Stimulated activated naive CD4-positive, alpha-beta T cell (primary cell): ENCODE data around the gene ACCS.

ENCODE experiments used
- DNase-seq, 6 experiments: peaks; one replicate each; lab custom pipeline; 2025; lab: John Stamatoyannopoulos, UW

The ACCS gene

DNA sequence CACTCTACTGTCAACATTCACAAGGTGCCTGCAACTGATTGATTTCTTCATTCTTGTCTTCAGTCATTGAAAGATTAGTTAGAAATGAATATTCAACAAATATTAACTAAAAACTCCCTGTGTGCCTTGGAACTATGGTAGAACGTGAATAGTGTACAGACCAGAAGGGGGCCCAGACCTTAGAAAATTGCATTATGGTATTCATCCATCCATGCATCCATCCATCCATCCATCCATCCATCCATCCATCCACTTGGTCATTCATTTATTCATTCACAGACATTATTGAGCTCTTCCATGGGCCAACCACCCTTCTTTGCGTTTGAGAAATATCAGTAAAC is 28.4 kb upstream of the ACCS start:
- DNase-seq, result no peak

GRCh38 chr11:44043157-44043556 is 22.9 kb upstream of the ACCS start:
- DNase-seq, result no peak

- no peak for DNase-seq
Measured at GRCh38 chr11:44046182-44046581, 19.9 kb upstream of the ACCS start.

DNA sequence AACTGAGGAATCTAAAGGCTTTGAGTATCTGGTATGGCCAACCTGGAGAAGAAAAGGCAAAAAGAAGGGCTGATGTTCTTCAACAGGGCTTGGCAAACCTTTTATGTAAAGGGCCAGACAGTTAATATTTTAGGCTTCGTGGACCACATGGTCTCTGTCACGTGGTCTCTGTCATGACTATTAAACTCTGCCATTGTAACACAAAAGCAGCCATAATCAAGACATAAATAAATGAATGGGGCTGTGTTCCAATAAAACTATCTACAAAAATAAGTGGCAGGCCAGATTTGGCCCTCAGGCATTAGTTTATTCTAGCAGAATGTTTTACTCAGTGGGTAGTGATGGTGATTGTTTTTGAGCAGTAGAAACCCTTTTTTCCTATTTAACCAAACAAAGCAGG is 18.8 kb upstream of the ACCS start:
- no peak for DNase-seq

GRCh38 chr11:44047931-44048431 is 18.1 kb upstream of the ACCS start, which contains the start of gene ACCSL:
TSS of gene ACCSL (plus strand) at chr11:44047981. CDS start at chr11:44048037, 56 bp downstream.
- DNase-seq, result no peak

DNA sequence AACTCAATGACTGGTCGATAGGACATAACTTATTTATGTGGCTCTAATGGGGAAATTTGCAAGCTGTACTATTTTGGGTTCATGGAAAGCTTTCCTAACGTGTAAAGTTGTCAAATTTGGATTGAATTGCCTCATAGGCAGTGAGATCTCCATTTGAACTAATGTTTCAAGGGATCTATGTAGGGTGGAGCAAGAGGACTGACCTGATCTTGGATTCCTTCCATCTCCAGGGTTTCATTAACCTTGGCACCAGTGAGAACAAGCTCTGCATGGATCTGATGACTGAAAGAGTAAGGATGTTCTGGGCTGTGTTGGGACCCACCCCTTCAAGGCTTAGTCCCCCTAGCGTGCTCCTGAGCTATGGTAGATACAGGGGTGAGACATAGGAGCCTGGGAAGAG is 16.2 kb upstream of the ACCS start:
- DNase-seq, result no peak

- DNase-seq, result no peak
Measured at GRCh38 chr11:44051171-44051570, 14.9 kb upstream of the ACCS start.

- DNase-seq, result no peak
Measured at GRCh38 chr11:44057340-44057739, 8.7 kb upstream of the ACCS start.

GRCh38 chr11:44058275-44058674 is 7.8 kb upstream of the ACCS start:
- DNase-seq, result no peak

GRCh38 chr11:44065161-44065661 is 859 bp upstream of the ACCS start:
- no peak for DNase-seq

DNA sequence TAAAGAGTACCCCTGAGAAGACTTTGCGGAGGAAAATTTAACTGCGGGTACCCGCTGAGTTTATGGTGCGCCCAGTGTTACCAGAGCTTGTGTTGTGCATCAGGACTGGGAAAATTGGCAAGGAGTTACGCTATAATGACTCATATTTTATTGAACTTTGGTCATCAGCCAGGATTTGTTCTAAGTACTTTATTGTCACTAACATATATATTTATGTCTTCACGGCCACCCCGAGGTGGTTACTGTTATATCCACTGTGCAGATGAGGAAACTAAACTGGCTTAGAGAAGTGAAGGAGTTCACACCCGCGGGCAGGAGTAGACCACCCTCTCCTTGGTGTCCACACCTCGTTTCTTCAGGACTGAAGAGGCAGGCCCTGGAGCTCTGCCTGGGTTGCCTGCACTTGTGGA is 667 bp downstream of the ACCS start:
- peak in 3 of 6 experiments; percentile 14 to 23 (median 19) for DNase-seq

DNA sequence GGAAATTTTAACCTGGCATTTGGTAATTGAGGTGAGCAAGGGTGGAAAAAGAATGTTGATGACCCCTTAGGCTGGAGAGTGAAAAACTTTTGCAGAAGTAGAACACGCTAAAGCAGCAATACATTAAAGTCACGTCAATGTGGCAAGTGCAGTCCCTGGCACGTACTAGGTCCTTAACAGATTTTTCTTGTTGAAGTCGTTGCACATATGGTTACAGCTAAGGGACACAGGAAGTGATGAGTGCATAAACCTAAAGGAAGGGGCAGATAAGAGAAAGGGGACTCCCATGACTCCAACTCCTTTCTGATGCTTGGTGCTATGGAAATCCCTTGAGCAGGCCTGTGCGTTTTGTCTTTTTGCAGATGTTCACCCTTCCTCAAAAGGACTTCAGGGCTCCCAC is 1.2 kb downstream of the ACCS start:
- peak in 1 of 6 experiments; percentile 19 for DNase-seq

- DNase-seq, result no peak
Measured at GRCh38 chr11:44068180-44068579, 2.1 kb downstream of the ACCS start.

DNA sequence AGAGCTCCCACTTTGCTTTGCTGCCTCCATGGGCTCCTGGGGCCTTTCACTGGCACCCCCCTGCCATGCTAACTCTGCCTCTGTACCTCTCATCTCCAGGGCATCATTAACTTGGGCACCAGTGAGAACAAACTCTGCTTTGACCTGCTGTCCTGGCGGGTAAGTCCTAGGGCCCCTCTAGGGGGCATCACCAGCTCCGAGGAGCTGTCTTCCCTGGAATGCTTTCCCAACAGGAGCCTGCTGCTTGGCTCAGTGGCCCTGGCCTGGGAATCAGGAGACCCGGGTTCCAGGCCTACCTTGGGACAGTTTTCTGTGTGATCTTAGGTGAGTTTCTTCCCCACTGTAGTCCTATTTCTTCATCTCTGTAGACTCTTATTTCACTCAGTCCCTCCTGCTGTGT is 5.1 kb downstream of the ACCS start:
- no peak for DNase-seq

GRCh38 chr11:44072757-44073658 is 6.9 kb downstream of the ACCS start:
- no peak for DNase-seq

DNA sequence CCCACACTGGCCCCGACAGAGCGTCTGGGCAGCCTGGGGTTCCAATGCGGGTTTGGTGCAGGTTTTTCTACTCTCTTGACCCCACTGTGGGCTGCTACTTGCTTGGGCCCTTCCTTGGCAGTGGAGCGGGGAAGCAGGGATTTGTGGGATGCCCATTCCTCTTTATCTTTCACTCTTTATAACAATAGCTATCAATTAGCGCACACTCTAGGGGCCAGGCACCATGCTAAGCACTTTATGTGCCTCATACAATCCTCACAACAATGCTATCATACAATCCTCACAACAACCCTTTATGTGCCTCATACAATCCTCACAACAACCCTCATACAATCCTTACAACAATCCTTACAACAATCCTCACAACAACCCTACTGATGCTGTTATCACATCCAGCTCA is 12.7 kb downstream of the ACCS start:
- DNase-seq, result no peak

DNA sequence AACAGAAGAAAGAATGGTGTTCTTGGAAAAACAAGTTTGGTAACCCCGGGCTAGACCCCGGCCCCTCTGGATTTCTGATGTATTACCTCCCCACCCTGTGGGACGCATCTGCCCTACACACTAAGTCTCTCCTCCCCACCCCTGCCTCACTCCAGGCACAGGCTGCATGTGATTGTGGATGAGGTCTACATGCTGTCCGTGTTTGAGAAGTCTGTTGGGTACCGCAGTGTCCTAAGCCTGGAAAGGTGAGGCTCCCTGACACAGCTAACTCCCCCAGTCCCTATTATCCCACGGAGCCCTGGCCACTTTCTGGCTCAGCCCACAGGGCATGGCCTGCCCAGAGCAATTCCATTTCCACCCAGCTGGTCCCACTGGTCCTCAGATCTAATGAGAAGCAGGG is 13.3 kb downstream of the ACCS start:
- no peak for DNase-seq

- DNase-seq, result no peak
Measured at GRCh38 chr11:44080951-44081350, 14.9 kb downstream of the ACCS start.

GRCh38 chr11:44082645-44083044 is 16.6 kb downstream of the ACCS start:
- no peak for DNase-seq

DNA sequence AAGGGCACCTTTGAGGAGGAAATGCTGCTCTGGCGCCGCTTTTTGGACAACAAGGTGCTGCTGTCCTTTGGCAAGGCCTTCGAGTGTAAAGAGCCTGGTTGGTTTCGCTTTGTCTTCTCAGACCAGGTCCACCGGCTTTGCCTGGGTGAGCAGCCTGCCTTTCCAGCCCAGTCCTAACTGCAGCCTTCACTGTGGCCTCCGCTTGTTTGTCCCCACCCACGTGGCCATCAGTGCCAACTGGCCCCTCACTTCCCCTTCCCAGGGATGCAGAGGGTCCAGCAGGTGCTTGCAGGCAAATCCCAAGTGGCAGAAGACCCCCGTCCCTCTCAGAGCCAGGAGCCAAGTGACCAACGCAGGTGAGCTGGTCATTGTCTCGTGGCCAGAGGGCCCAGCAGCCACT is 17.4 kb downstream of the ACCS start:
- DNase-seq, result no peak

- no peak for DNase-seq
Measured at GRCh38 chr11:44083906-44084305, 17.8 kb downstream of the ACCS start.

DNA sequence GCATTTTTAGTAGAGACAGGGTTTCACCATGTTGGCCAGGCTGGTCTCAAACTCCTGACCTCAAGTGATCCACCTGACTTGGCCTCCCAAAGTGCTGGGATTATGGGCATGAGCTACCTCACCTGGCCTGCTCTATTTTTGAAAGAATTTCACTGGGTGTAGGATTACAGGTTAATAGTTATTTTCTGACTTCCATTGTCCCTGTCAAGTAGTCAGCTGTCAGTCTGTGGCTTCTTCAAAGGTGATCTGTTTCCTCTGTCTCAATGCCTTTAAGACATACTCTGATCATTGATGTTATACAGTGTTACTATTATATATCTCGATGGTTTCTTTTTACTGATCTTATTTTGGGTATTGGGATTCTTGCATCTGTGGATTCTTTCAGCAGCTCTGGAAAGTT is 19.3 kb downstream of the ACCS start:
- no peak for DNase-seq

DNA sequence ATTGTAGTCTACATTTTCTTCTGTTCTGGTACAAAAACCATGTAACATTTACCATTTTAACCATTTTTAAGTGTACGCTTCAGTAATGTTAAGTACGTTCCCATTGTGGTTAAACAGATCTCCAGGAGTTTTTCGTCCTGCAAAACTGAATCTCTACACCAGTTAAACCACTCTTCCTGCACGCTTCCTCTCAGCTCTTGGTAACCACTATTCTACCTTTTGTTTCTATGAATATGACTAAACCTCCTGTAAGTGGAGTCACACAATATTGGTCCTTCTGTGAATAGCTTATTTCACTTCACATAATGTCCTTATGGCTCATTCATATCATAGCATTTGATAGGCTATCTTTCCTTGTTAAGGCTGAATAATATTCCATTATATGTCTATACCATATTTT is 22.3 kb downstream of the ACCS start:
- no peak for DNase-seq

GRCh38 chr11:44088871-44089270 is 22.8 kb downstream of the ACCS start:
- no peak for DNase-seq
